ENCODE results near the gene GPR146. TPM values are rescaled to one million over a fixed set of nuclear protein-coding genes. Genes with fewer than 3 reads are reported as not detected.
A peak's percentile ranks its signal among the peaks of the same experiment; 100 is the strongest.

GPR146 gene
- total RNA-seq, 1 donor = 5.1 TPM

GRCh38 chr7:1080921-1081255, 36.5 kb downstream of the GPR146 start:
- TF ChIP-seq CTCF (IDR thresholded peaks at IDR 0.05; ENCODE audit: extremely low read depth, low read depth, low read length) = no peak
- Histone ChIP-seq H3K9me3 (ENCODE audit: low read depth, low read length) (no peaks in the 10 kb centered on the region), H3K27ac (ENCODE audit: low read depth, low read length) (no peak overlapping the region), H3K4me2 (ENCODE audit: insufficient read depth, low read length) (no peak overlapping the region), H3K4me3 (ENCODE audit: insufficient read depth, low read length) (no peak overlapping the region), H2AFZ (ENCODE audit: low read length) (no peak overlapping the region), H3K79me2 (ENCODE audit: insufficient read depth, low read length) (no peaks in the 10 kb centered on the region), H3K4me1 (ENCODE audit: insufficient read depth, low read length) (peaks cover 10% of the 10 kb centered on the region), H3K36me3 (ENCODE audit: insufficient read depth, low read length) (no peaks in the 10 kb centered on the region), H3K27me3 (ENCODE audit: insufficient read depth, low read length) (no peaks in the 10 kb centered on the region), H4K20me1 (ENCODE audit: insufficient read depth, low read length) (peaks cover 8% of the 10 kb centered on the region)
- DNase-seq (ENCODE audit: insufficient read length, low spot score, missing footprints) = no peak

- Histone ChIP-seq H3K9me3 (ENCODE audit: low read depth, low read length) (no peaks in the 10 kb centered on the region), H3K36me3 (ENCODE audit: insufficient read depth, low read length) (no peaks in the 10 kb centered on the region), H3K4me1 (ENCODE audit: insufficient read depth, low read length) (peaks cover 10% of the 10 kb centered on the region), H4K20me1 (ENCODE audit: insufficient read depth, low read length) (peaks cover 5% of the 10 kb centered on the region), H3K27ac (ENCODE audit: low read depth, low read length) (no peak overlapping the region), H3K79me2 (ENCODE audit: insufficient read depth, low read length) (no peaks in the 10 kb centered on the region), H3K4me3 (ENCODE audit: insufficient read depth, low read length) (no peak overlapping the region), H2AFZ (ENCODE audit: low read length) (no peak overlapping the region), H3K4me2 (ENCODE audit: insufficient read depth, low read length) (no peak overlapping the region), H3K27me3 (ENCODE audit: insufficient read depth, low read length) (no peaks in the 10 kb centered on the region)
- no peak for TF ChIP-seq CTCF (IDR thresholded peaks at IDR 0.05; ENCODE audit: extremely low read depth, low read depth, low read length)
- DNase-seq (ENCODE audit: insufficient read length, low spot score, missing footprints) = no peak
Measured at GRCh38 chr7:1081336-1081735, 37.0 kb downstream of the GPR146 start.

GRCh38 chr7:1081931-1082401, 37.6 kb downstream of the GPR146 start:
- H4K20me1 ChIP-seq (ENCODE audit: insufficient read depth, low read length) = peaks cover 3% of the 10 kb centered on the region
- H2AFZ ChIP-seq (ENCODE audit: low read length) = no peak overlapping the region
- peaks cover 11% of the 10 kb centered on the region for H3K4me1 ChIP-seq (ENCODE audit: insufficient read depth, low read length)
- peak; percentile 85 for DNase-seq (ENCODE audit: insufficient read length, low spot score, missing footprints)
- H3K9me3 ChIP-seq (ENCODE audit: low read depth, low read length) = no peaks in the 10 kb centered on the region
- no peak overlapping the region for H3K27ac ChIP-seq (ENCODE audit: low read depth, low read length)
- no peaks in the 10 kb centered on the region for H3K79me2 ChIP-seq (ENCODE audit: insufficient read depth, low read length)
- no peaks in the 10 kb centered on the region for H3K27me3 ChIP-seq (ENCODE audit: insufficient read depth, low read length)
- TF ChIP-seq CTCF (IDR thresholded peaks at IDR 0.05; ENCODE audit: extremely low read depth, low read depth, low read length) = no peak
- H3K4me3 ChIP-seq (ENCODE audit: insufficient read depth, low read length) = no peak overlapping the region
- no peak overlapping the region for H3K4me2 ChIP-seq (ENCODE audit: insufficient read depth, low read length)
- no peaks in the 10 kb centered on the region for H3K36me3 ChIP-seq (ENCODE audit: insufficient read depth, low read length)

- H3K79me2 ChIP-seq (ENCODE audit: insufficient read depth, low read length) = no peaks in the 10 kb centered on the region
- peaks cover 31% of the 10 kb centered on the region for H3K4me1 ChIP-seq (ENCODE audit: insufficient read depth, low read length)
- no peaks in the 10 kb centered on the region for H3K36me3 ChIP-seq (ENCODE audit: insufficient read depth, low read length)
- H3K27me3 ChIP-seq (ENCODE audit: insufficient read depth, low read length) = no peaks in the 10 kb centered on the region
- H3K27ac ChIP-seq (ENCODE audit: low read depth, low read length) = no peak overlapping the region
- no peak for DNase-seq (ENCODE audit: insufficient read length, low spot score, missing footprints)
- no peak overlapping the region for H2AFZ ChIP-seq (ENCODE audit: low read length)
- peaks cover 3% of the 10 kb centered on the region for H4K20me1 ChIP-seq (ENCODE audit: insufficient read depth, low read length)
- H3K4me2 ChIP-seq (ENCODE audit: insufficient read depth, low read length) = no peak overlapping the region
- H3K4me3 ChIP-seq (ENCODE audit: insufficient read depth, low read length) = no peak overlapping the region
- no peak for TF ChIP-seq CTCF (IDR thresholded peaks at IDR 0.05; ENCODE audit: extremely low read depth, low read depth, low read length)
- H3K9me3 ChIP-seq (ENCODE audit: low read depth, low read length) = no peaks in the 10 kb centered on the region
Measured at GRCh38 chr7:1083729-1084657, 39.6 kb downstream of the GPR146 start.

Data from osteoblast (primary cell).